Hematopoietic multipotent progenitor cell treated with erythropoietin and hydrocortisone succinate and interleukin-3 and kit ligand, for 6 days (in vitro differentiated cells): ENCODE data around the gene MAB21L3.

Experiments
- DNase-seq: peaks from one replicate; pipeline ENCODE4 v3.0.0-alpha.2; 2015

MAB21L3 gene

DNA sequence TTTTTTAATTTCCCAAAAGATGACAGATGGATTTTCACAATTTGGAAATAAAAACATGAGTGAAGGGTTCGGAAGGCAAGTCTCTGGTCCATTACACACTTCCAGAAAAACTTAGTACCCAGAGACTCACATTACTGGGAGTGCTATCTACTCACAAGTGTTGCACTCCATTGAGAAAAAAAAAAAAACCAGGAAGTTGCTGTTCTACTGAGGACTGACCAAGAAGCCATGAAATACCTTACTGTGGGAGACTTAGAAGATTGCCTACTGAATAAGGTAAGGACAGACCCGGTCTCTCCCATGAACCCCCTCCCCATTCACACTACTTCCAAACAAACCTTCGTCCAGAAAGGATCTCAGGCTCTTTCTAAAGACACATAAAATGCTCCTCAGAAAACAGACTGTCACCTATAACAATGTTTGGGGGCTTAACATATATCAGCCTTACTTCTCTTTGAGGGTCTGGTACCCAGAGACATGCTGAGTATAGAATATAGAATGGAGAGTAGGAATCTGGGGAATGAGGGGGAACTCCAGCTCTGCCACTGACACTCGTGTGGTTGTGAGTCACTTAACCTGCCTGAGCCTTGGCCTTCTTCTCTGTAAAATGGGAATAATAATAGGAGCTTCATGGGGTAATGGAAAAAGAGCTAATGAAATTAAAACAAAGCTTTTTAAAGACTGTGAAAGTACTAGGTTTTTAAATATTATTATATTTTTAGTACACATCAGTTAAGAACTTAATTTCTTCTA, 1.4 kb downstream of the MAB21L3 start:
- DNase-seq = no peak

DNA sequence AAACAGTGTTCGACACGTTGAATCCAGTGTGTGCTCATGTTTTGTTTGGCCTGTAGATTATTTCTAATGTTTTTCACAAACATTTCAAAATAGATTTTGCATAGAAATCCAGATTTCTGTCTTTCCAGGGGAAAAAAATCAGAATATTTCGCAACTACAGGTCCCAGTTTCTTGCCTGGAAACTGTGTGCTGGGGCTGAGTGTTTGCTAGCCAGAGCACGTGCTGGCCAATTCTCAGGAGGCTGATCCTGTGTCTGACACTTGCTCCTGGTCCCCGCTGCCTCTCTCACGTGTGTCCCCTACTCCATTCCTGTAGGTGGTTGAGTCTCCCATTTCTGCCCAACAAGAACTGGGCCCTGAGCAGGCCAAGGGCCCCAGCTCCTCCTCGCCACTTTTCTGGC, 2.4 kb downstream of the MAB21L3 start:
- no peak for DNase-seq

DNA sequence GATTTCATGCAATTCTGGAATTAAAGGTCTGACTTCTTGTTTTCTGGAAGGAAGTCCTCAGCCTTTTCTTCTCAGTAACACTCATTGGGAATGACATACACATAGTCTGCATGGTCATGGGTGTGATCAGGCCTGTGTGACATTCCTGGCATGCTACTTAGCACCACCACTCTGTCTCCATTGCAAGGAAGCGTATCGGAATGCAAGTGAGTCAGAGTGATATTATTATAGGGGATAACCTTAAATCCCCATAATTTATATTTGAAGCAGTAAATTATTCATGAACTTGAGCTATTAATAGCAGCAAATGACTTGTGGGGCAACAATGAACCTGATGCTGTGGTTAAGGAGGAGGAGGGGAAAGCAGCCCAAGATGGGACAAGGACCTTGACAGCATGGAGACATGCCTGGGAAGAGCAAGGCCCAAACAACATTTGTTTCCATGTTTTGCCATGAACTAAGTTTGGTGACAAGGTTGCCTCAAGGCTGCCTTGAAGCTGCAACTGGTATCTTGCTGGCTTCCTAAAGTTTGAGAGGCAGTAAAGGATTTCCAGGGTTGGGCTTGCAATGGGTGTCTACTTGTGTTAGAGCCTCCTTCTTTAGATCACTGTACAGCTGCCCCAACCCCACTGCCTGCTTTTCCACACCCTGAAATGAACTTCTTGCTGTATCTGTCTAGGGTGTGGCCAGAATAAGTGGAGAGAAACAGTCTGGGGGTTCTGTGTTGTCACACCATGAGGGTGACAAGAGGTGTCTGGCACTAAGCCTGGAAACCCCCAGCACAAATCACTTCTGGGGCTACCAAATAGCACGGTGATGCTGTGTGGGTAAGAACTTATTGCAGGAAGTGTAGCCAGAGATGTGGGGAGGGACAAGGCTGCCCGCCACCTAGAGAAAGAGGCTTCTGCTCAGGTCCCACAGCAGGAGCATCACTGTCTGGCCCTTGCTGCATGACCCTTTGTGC, 4.6 kb downstream of the MAB21L3 start:
- DNase-seq = no peak

DNA sequence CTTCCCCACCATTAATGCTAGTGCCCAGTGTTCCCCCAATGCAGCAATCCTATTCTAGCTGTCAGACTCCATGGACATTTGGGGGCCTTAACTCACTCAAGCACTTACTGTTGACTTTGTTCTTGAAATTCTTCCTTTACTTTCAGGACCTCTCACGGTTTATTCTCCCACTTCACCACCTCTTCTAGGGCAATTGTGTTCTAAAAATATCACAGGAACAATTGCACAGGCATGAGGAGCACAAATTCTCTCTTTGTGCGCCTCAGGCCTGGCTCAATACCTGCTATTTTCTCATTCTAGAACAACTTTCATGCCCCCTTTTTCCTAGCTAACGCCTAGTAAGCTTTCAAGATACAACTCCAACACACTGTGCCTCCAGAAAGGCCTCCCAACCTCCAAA, 7.3 kb downstream of the MAB21L3 start:
- DNase-seq = no peak

DNA sequence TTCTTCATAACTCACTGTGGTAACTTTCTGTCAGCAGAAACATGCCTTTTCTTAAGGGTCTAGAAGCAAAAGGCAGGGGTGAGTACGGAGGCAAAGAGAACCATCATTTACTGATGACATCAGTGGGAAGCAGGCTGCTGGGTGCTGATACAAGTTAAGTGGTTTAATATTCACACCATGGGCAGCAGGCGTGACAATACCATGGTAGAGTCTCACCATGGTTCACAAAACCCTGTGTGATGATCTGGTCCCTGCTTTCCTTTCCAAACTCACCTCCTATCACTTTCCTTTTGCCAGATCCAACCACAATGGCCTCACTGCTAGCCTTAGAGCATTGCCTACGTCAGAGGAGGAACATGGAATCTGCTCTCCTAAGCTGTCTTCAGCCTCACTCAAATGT, 8.7 kb downstream of the MAB21L3 start:
- DNase-seq = no peak

DNA sequence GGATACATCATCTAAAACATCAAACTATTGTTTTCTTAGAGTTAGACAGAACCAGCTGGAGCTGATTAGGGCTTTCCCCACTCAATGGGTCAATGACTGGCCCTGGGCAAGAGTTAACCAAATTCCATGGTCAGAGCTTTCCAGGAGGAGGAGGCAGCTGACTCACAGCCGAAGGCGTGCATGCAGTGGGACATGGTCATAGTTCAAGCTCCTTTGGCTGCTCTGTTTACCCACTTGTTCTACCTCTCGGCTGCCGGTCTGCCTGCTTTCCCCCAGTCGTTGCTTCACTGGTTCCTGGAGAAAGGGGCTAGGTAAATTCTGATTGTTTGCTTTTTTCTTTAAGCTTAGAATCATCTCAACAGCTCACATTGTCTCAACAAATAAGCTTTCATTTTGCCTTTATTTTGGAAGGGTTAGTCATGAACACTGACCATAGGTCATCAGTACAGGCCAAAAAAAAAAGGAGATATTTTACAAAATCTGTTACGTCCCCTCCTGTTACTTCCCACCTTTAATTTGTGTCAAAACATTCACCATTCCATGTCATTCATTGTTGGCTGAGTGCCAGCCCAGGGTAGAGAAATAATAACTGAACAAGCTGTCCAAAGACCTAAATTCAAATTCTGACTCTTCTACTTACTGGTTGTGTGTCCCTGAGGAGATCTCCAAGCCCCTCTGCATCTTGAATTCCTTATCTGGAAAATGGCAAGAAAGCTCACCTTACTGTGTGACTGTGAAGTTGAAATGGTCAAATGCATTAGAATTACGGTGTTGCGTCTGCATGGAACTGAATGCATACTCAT, 12.0 kb downstream of the MAB21L3 start:
- no peak for DNase-seq

DNA sequence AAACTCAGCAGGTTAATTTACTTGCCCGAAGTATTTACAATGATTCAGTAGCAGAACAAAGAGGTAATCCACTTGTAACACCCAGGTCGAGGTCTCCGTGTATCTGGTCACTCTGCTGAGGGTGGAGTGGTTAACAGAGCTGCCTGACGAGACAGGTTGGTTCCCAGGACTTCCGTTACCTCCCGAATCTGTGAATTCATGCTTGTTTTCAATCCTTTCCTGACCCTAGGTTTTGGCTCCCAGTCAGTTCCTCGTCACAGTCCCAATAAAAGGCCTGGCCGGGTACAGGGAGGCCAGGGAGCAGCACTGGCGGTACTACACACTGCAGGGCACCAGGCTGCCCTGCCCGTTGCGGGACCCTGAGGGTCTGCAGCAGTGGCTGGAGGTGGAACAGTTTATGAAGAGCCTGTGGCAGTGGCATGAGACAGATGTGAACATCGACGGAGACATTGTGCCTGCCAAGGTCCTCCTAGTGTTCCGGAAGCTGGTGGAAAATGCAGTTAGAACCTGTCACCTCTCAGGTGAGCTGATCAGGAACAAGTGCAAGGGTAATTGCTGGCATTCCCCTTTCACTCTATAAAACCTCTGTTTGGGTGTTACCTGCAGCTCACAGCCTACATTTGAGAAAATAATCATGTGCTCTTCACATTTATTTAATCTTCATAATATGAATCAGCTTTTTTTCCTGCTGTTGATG, 12.8 kb downstream of the MAB21L3 start:
- no peak for DNase-seq

DNA sequence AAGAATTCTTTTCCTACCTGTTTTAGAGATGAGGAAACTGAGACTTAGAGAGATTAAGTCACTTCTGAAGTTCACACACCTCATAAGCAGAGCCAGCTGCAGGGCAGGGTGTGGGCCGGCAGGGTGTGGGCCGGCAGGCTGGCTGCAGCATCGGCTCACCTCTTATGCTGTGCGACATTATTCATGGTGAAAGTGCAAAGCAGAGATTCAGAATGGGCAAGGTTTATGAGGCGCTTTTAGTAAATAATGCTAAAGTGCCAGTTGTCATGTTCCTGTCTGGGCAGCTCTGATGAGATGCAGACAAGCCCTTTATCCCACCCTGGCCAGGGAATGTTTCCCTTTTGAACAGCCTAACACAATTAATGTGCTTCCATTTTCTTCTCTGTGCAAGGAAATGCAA, 14.6 kb downstream of the MAB21L3 start:
- DNase-seq = no peak

DNA sequence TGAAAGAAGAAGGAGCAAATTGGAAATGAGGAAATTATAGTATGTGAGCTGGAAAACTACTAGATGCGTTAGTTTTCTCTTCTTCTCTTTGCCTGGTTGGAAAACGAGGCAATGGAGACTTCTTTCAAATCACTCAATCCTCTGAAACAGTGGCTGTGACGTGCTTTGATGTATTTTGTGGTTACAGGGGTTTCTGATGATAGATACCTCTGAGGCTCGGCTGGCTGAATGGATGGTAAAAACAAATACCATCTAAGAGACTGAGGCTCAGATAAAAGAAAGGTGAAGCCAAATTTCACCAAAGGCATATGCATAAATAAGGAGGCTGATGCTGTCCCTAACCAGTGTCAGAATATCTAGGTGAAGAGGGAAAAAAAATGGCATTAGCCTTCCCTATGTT, 15.1 kb downstream of the MAB21L3 start:
- no peak for DNase-seq

DNA sequence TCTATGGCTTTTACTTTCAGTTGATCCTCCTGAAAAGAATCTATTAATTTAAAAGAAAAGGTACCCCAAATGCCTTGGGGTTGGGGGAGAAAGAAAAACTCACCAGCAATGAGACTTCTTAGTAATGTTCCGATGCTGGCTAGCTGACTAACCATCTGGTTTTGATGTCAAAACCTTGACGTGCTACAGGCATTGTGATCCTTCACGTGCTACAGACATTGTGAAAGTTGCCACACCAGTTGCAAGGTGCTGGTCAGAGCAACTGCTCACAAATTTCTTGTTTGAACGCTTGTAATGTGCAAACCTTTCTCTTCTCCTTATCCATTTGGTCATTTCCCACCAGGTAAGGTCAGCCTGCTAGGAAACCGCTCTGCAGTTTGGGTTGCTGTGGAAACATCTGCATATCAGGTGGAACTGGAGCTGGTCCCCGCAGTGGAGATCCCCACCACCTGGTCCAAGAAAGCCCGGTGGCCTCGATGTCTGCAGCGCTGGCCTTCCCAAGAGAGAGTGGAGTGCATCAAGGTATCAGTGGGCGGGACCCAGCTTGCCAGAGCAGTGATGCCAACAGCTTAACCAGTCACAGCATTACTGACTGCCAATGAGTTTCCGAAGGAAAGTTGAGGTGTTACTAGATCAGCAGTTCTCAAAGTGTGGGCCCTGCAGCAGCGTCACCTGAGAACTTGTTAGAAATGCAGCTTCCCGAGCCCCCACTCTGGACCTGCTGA, 16.1 kb downstream of the MAB21L3 start:
- DNase-seq = no peak

DNA sequence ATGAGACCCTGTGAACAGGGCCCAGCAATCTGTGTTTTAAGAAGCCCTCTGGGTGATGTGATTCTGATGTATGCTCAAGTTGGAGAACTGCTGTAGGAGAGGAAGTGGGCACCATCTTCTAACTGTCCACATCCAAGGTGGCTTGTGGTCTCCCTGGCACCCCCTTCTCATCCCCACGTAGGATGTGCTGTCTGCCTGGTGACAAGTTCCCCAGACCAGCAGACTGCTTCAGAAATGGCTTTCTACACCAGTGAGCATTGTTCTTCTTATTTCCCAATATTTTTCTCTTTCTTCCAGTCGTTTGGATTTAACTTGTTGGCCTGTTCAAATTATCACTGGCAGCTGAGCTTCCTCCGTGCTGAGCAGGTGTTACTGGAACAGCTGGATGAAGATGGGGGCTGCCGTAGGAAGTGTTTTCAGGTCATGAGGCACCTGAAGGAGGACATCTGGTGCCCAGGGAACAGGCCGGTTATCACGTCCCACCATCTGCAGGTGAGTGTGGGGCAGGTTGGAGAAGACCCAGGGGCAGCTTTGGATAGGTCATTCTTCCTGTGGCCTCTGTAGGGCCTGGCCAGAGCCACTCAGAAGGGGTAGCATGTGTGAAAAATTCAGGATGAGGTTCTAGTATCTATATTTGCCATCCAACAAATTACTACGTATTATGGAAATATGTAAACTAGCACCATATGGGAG, 16.8 kb downstream of the MAB21L3 start:
- no peak for DNase-seq

DNA sequence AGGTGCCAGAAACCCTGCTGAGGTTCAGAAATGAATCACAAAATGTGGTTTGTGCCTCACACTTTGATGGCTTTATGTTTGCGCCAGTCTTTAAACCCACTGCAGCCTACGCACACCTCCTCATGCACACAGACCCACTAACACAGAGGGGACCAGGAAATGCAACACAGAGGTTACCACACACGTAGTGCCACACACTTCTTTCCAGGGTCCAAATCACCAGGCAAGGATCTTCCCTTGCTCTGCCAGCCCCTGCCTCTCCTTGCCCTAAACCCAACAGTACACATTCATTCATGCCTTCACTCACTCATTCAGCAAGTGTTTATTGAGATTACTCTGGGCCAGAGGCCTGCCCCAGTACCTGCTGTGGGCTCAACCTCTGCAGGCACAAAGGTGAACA, 17.5 kb downstream of the MAB21L3 start:
- DNase-seq = no peak

DNA sequence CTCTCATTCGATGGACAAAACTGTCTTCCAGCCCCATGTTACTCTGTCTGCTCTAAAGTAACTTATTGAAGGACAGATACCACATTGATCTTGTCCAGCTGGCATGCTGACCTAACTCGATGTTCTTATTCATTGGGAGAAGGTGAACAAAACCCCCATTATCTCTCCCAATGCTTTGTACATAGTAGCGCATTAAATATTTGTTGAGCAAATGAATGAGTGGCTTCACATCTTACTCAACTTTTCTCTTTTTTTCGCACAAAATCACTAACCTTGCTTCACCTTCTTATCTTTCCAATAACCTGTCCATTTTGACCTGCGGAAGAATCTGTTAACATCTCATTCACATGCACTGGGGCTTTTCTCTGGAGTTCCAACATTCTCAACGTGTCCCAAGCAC, 18.3 kb downstream of the MAB21L3 start:
- DNase-seq = no peak

DNA sequence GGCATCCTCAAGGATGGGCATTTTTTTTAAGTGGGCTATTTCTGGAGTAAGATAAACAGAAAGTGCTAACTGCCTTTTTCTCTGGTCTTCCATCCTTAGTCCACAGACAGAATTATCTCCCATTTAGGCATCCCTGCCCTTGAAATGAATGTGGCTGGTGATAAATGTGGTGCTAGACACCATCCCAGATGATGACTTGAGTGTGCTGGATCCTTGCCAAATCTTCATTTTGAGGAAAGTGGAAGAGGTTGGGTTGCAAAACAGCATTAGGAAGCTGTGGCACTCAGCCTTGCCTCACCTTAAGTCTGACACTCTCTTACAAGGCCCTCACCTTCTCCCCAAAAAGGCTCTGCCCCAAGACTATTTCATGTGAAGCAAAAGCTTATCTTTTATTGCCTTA, 19.2 kb downstream of the MAB21L3 start:
- peak; percentile 84 for DNase-seq

DNA sequence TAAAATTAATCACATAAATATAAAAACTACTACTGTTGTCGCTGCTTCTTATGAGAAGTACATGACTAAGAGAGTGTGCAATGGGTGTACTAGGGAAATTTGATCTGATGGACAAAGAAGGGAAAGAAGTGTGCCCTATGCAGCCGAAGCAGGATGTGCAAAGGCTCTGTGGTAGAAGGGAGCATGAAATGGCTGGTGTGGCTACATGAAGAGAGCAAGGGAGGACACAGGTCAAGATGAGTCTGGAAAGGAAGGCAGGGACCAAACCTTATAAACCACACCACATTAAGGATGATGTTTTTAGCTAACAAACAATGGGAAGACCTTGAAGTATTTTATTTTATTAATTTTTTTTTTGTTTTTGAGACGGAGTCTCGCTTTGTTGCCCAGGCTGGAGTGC, 20.0 kb downstream of the MAB21L3 start:
- no peak for DNase-seq

DNA sequence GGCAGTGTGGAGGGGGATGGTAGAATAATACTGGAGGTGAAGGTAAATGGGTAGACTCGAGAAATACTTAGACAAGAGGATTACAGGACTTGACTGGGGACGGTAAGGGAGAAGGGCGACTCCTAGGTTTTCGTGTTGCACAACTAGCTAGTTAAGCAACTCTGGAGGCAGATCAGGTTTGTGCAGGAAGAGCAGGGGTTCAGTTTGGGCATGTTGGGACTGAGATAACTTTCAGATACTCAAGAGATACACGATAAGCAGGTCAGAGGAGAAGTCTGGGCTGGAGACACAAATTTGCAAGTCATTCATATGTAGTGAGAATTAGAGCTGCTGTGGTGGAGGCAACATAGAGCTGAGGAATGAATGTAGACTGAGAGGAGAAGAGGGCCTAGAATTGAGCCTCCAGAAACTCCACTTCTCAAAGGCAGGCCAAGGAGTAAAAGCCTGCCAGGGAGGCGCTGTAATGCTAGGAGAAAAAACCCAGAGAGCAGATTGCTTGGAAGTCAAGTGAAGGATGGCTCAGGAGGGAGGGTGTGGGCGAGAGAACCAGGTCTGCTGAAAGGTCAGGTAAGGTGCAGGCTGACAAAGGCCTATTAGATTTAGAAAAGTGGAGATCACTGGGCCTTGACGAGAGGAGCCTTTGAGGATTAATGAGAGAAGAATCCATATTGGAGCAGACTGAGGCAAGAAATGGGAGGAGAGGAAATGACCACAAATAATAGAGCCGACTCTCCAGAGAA, 20.8 kb downstream of the MAB21L3 start:
- peak; percentile 89 for DNase-seq

DNA sequence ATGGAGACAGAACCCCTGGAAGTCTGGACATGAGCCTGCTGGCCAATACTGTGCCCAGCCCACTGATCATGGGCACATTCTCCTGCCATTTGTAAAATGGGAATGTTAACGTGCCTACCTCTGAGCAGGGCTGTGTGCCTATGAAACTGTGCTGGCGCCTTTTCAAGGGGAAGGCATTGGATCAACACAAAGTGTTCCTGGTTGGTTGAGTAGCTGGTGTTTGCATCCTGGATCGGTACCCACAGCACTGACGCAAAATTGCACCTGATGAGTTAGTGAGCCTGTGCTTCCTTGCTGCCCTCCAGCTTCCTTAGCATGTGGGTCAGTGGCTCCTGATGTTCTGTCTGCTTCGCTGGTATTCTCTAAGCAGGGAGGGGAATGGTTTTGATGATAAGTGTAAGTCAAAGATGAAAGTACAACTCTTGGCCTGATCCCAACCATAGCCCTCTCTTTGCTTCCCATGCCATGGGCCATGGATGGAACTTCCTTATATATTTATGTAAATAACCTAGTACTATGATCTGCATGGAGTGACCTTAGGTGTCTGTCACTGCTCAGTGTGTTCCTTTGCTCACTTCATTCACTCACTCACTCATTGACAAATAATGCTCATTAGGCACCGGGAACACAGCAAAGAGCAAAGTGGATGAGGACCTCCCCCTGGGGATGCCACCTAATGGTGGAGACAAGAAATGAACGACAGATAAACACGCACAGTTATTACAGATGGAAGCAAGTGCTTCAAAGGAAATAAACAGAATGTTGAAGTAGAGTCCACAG, 22.7 kb downstream of the MAB21L3 start:
- DNase-seq = peak; percentile 63

DNA sequence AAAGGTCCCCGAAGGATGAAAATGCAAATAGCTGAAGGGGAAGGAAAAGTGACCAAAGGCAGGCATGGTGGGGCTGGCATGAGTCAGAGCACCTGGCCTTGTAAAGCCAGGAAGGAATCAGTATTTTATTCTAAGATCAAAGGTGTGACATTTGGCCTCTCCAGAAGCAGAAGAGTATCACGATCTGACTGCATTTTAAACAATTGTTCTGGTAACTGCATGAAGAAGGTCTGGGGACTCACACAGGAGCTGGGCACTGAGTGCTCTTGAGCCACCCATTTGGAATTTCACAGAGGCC, 23.2 kb downstream of the MAB21L3 start:
- DNase-seq = no peak

DNA sequence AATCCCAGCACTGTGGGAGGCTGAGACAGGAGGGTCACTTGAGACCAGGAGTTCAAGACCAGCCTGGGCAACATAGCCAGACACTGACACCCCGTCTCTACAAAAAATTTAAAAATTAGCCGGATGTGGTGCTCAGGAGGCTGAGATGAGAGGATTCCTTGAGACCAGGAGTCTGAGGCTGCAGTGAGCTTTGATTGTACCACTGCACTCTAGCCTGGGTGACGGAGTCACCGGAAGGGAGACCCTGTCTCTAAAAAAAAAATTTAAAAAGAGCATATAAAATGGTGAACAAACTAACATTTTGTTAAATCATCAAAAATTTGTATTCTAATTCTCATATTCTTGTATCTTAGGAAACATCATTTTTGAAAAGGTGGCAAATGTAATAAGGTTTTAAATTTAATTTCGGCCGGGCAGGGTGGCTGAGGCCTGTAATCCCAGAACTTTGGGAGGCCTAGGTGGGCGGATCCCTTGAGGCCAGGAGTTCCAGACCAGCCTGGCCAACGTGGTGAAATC, 27.1 kb downstream of the MAB21L3 start:
- DNase-seq = no peak
